HCT116 (cell line): ENCODE results near the gene SAMD10. TPM values are rescaled to one million over a fixed set of nuclear protein-coding genes. Genes with fewer than 3 reads are reported as not detected.

ENCODE experiments used
- ATAC-seq: fragments of 200-7000 bp; cut with Tn5 transposase; 2 replicates; pipeline ENCODE4 v1.9.1; 2020; ENCODE audit warnings: mild to moderate bottlenecking, moderate library complexity
- BruUV-seq: library from RNA; stranded (reverse); fragments of 400-500 nt; replicated peaks from 2 replicates; lab custom pipeline; 2021; lab: Mats Ljungman, UMichigan
- CTCF ChIA-PET: fragments of 300-600 bp; sonication (Branson Sonifier 250); formaldehyde crosslinking; loops from one replicate; lab custom pipeline; 2021; ENCODE audit warnings: antibody characterized with exemption; lab: Charles Lee
- POLR2A ChIA-PET: fragments of 300-600, 350-600 bp; sonication (Branson Sonifier 250); formaldehyde crosslinking; loops from one replicate; lab custom pipeline; 2021; ENCODE audit warnings: antibody characterized with exemption; lab: Charles Lee
- RAD21 ChIA-PET, 2 experiments: fragments of 300-600 bp; sonication (Branson Sonifier 250); formaldehyde crosslinking; loops; one replicate each; lab custom pipeline; 2023; ENCODE audit warnings: low total read pairs in 2 of 2; ENCODE audit not compliant: uncharacterized antibody in 2 of 2, unreplicated experiment in 2 of 2, low non-redundant PET in 1 of 2; lab: Charles Lee
- DNase-seq: peaks from one replicate; pipeline ENCODE4 v3.0.0-alpha.2; 2010; ENCODE audit warnings: low read depth, low spot score
- H2AFZ ChIP-seq: fragments of 200-600 bp; shearing (Covaris generic), sonication (generic); 2 replicates; pipeline ENCODE4 v1.6.1; 2017; ENCODE audit warnings: low read depth, mixed run types, mixed read lengths, antibody characterized with exemption, low read length; ENCODE audit not compliant: poor library complexity, severe bottlenecking
- H3K27ac ChIP-seq: 2 replicates; pipeline ENCODE4 v1.5.1; 2012; ENCODE audit warnings: low read depth, low read length
- H3K27me3 ChIP-seq: fragments of 200-600 bp; sonication (generic); 2 replicates; pipeline ENCODE4 v1.6.1; 2016; ENCODE audit warnings: mixed run types, low read length, mixed read lengths; ENCODE audit not compliant: insufficient read depth
- H3K36me3 ChIP-seq, 2 experiments: fragments of 200-500 bp in 1 of 2; fragments of 200-600 bp in 1 of 2; sonication (Bioruptor generic) in 1 of 2; sonication (generic) in 1 of 2; 2 replicates each; pipeline versions ENCODE4 v1.5.1 to v1.6.1; 2014 to 2016; ENCODE audit warnings: low read length in 2 of 2, inconsistent platforms in 1 of 2, mixed read lengths in 1 of 2, mixed run types in 1 of 2; ENCODE audit not compliant: insufficient read depth in 2 of 2, control insufficient read depth in 1 of 2
- H3K4me1 ChIP-seq, 2 experiments: fragments of 200-600 bp in 1 of 2; sonication (generic) in 1 of 2; 2 replicates each; pipeline versions ENCODE4 v1.5.1 to v1.6.1; 2012 to 2017; ENCODE audit warnings: low read length in 2 of 2, inconsistent platforms in 1 of 2, mild to moderate bottlenecking in 1 of 2, mixed read lengths in 1 of 2, mixed run types in 1 of 2, moderate library complexity in 1 of 2; ENCODE audit not compliant: insufficient read depth in 2 of 2, control insufficient read depth in 1 of 2
- H3K4me2 ChIP-seq: fragments of 200-600 bp; sonication (generic); 2 replicates; pipeline ENCODE4 v1.6.1; 2017; ENCODE audit warnings: mixed run types, low read length, mixed read lengths
- H3K4me3 ChIP-seq, 2 experiments: fragments of 200-600 bp in 1 of 2; sonication (generic) in 1 of 2; replicated peaks in 1 of 2; 2 replicates each; pipeline ENCODE4 v1.5.1; 2011 to 2016; ENCODE audit warnings: low read length in 2 of 2, control low read depth in 1 of 2, low read depth in 1 of 2, mild to moderate bottlenecking in 1 of 2, mixed read lengths in 1 of 2, mixed run types in 1 of 2
- H3K79me2 ChIP-seq: fragments of 200-600 bp; sonication (generic); 2 replicates; pipeline ENCODE4 v1.6.1; 2017; ENCODE audit warnings: mild to moderate bottlenecking, mixed run types, low read length, moderate library complexity, mixed read lengths; ENCODE audit not compliant: insufficient read depth
- H3K9ac ChIP-seq: fragments of 200-600 bp; sonication (generic); 2 replicates; pipeline ENCODE4 v1.6.1; 2016; ENCODE audit warnings: low read length, mixed read lengths
- H3K9me2 ChIP-seq: fragments of 200-600 bp; sonication (generic), shearing (Covaris generic); 2 replicates; pipeline ENCODE4 v1.6.1; 2017; ENCODE audit warnings: mixed run types, mild to moderate bottlenecking, moderate library complexity; ENCODE audit not compliant: insufficient read depth
- H3K9me3 ChIP-seq, 2 experiments: fragments of 200-500 bp in 1 of 2; fragments of 200-600 bp in 1 of 2; sonication (Bioruptor generic) in 1 of 2; sonication (generic) in 1 of 2; 2 replicates each; pipeline ENCODE4 v1.6.1; 2014 to 2017; ENCODE audit warnings: low read length in 2 of 2, mixed read lengths in 2 of 2, inconsistent platforms in 1 of 2, low read depth in 1 of 2, mild to moderate bottlenecking in 1 of 2, mixed run types in 1 of 2, moderate library complexity in 1 of 2; ENCODE audit not compliant: control insufficient read depth in 1 of 2, insufficient read depth in 1 of 2
- H4K20me1 ChIP-seq: fragments of 200-600 bp; sonication (generic), shearing (Covaris generic); 2 replicates; pipeline ENCODE4 v1.6.1; 2017; ENCODE audit warnings: mixed run types, mild to moderate bottlenecking, moderate library complexity; ENCODE audit not compliant: insufficient read depth
- CBX3 ChIP-seq: IDR thresholded peaks from 2 replicates; pipeline ENCODE4 v1.6.1; 2012; ENCODE audit warnings: low read depth
- EGR1 ChIP-seq: IDR thresholded peaks from 2 replicates; pipeline ENCODE4 v1.6.1; 2012; ENCODE audit warnings: low read depth
- ELF1 ChIP-seq: IDR thresholded peaks from 2 replicates; pipeline ENCODE4 v1.6.1; 2012; ENCODE audit warnings: low read depth, borderline replicate concordance
- EZH2 ChIP-seq: fragments of 200-600 bp; sonication (generic); IDR thresholded peaks from 2 replicates; pipeline ENCODE4 v1.6.1; 2017; ENCODE audit warnings: antibody characterized with exemption, mixed run types
- FOSL1 ChIP-seq: IDR thresholded peaks from 2 replicates; pipeline ENCODE4 v1.6.1; 2012; ENCODE audit warnings: low read depth
- JUND ChIP-seq: IDR thresholded peaks from 2 replicates; pipeline ENCODE4 v1.6.1; 2012
- POLR2A ChIP-seq: IDR thresholded peaks from 2 replicates; pipeline ENCODE4 v1.7.0; 2011; ENCODE audit warnings: borderline replicate concordance; ENCODE audit not compliant: insufficient read depth, insufficient read length; ENCODE audit errors: extremely low read depth
- SP1 ChIP-seq: IDR thresholded peaks from 2 replicates; pipeline ENCODE4 v1.6.1; 2012; ENCODE audit warnings: low read depth
- YY1 ChIP-seq: IDR thresholded peaks from 2 replicates; pipeline ENCODE4 v1.6.1; 2011; ENCODE audit warnings: low read length, low read depth, moderate library complexity, mild to moderate bottlenecking; ENCODE audit not compliant: insufficient replicate concordance; ENCODE audit errors: extremely low read depth
- ZNF274 ChIP-seq: fragments of 200-500 bp; sonication (Bioruptor generic); IDR thresholded peaks from 2 replicates; pipeline ENCODE4 v1.6.1; 2014; ENCODE audit warnings: mild to moderate bottlenecking, low read depth, low read length, inconsistent platforms
- intact Hi-C: fragments of 100-400 bp; cut with micrococcal nuclease; formaldehyde crosslinking; loops from 2 replicates; pipeline ENCODE4 v1.10.0; 2022
- total RNA-seq: library from RNA; stranded (reverse); gene quantifications from one replicate; pipeline ENCODE4 v1.2.1, GENCODE V29; 2021; ENCODE audit not compliant: unreplicated experiment
- TF ChIP-seq, protein P1 (sequence below): IDR thresholded peaks from 2 replicates; pipeline ENCODE4 v1.6.1; 2012
- TF ChIP-seq, protein P2 (sequence below): IDR thresholded peaks from 2 replicates; pipeline ENCODE4 v1.6.1; 2011; ENCODE audit warnings: mild to moderate bottlenecking, low read length, moderate library complexity; ENCODE audit not compliant: insufficient replicate concordance; ENCODE audit errors: extremely low read depth
- TF ChIP-seq, protein P3 (sequence below): IDR thresholded peaks from 2 replicates; pipeline ENCODE4 v1.6.1; 2012

Gene SAMD10
- total RNA-seq, 1 experiment from 2014 or later: 4.2 TPM

GRCh38 chr20:63968136-63968927 lies 11.1 kb downstream of the SAMD10 start:
- H3K4me2 ChIP-seq: peak overlapping the region; percentile 76
- peaks cover 4% of the 10 kb centered on the region; the same call in 1 of the 2 replicates for H3K79me2 ChIP-seq
- CTCF ChIA-PET: no interaction called here
- no peaks in the 10 kb centered on the region for H3K9me2 ChIP-seq
- H3K9me3 ChIP-seq: no peaks in the 10 kb centered on the region
- H3K36me3 ChIP-seq: 0 out of 4 replicates have a peak, but pooled peaks cover 0 to 5% of the 10 kb centered on the region in 2 experiments
- H3K4me3 ChIP-seq: peak overlapping the region; percentile 54 to 62
- no peak overlapping the region for H2AFZ ChIP-seq
- H3K27me3 ChIP-seq: no peaks in the 10 kb centered on the region
- TF ChIP-seq, protein P1, sequence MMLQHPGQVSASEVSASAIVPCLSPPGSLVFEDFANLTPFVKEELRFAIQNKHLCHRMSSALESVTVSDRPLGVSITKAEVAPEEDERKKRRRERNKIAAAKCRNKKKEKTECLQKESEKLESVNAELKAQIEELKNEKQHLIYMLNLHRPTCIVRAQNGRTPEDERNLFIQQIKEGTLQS: no peak
- TF ChIP-seq CBX3 (no peak), ZNF274 (no peak), YY1 (no peak), POLR2A (no peak), FOSL1 (no peak), EZH2 (no peak), JUND (no peak), ELF1 (no peak), SP1 (no peak), EGR1 (no peak)
- TF ChIP-seq, protein P2, sequence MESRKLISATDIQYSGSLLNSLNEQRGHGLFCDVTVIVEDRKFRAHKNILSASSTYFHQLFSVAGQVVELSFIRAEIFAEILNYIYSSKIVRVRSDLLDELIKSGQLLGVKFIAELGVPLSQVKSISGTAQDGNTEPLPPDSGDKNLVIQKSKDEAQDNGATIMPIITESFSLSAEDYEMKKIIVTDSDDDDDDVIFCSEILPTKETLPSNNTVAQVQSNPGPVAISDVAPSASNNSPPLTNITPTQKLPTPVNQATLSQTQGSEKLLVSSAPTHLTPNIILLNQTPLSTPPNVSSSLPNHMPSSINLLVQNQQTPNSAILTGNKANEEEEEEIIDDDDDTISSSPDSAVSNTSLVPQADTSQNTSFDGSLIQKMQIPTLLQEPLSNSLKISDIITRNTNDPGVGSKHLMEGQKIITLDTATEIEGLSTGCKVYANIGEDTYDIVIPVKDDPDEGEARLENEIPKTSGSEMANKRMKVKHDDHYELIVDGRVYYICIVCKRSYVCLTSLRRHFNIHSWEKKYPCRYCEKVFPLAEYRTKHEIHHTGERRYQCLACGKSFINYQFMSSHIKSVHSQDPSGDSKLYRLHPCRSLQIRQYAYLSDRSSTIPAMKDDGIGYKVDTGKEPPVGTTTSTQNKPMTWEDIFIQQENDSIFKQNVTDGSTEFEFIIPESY: no peak
- TF ChIP-seq, protein P3, sequence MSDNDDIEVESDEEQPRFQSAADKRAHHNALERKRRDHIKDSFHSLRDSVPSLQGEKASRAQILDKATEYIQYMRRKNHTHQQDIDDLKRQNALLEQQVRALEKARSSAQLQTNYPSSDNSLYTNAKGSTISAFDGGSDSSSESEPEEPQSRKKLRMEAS: no peak
- TF ChIP-seq, all 23 proteins: peak for 0
- POLR2A ChIA-PET: interaction anchor here (1.2 kb wide), 1 partner anchor 10 kb away, joined by 5 read pairs; no protein-coding TSS in a partner anchor
- H3K9ac ChIP-seq: peak overlapping the region; percentile 63
- no TSS peak for BruUV-seq
- intact Hi-C loops: no loop called here
- peak overlapping the region; percentile 71; the same call in 1 of the 2 replicates for H3K27ac ChIP-seq
- DNase-seq: no peak
- RAD21 ChIA-PET: no interaction called here
- no peaks in the 10 kb centered on the region for H4K20me1 ChIP-seq
- no peak for ATAC-seq
- H3K4me1 ChIP-seq: peaks cover 18 to 25% of the 10 kb centered on the region in 2 experiments
